GM21367 (cell line): ENCODE results near the gene TRAF1.
A peak's percentile ranks its signal among the peaks of the same experiment; 100 is the strongest.

Source experiments
- ATAC-seq: cut with Tn5 transposase; IDR thresholded peaks from one replicate; pipeline ENCODE4 v1.9.1; 2021; ENCODE audit not compliant: unreplicated experiment

Gene TRAF1

DNA sequence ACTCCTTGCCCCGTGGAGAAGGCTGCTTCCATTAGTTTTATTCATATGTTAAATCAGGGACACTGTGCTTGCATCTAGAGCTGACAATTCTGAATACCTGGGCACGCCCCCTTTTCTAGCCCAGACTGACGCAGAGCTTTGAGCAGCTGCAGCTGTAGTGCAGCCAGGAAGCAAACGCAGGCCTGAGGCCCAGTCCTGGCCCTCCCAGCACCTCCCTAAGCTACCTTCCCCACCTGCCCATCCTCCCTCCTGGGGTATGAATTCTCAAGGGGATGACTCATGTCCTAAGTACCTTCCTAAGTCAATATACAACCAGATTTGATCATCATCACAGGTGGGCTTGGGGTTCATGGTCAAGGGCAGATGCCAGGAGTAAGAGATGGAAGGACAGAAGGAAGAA is 53.1 kb downstream of the TRAF1 start:
- ATAC-seq, result no peak

DNA sequence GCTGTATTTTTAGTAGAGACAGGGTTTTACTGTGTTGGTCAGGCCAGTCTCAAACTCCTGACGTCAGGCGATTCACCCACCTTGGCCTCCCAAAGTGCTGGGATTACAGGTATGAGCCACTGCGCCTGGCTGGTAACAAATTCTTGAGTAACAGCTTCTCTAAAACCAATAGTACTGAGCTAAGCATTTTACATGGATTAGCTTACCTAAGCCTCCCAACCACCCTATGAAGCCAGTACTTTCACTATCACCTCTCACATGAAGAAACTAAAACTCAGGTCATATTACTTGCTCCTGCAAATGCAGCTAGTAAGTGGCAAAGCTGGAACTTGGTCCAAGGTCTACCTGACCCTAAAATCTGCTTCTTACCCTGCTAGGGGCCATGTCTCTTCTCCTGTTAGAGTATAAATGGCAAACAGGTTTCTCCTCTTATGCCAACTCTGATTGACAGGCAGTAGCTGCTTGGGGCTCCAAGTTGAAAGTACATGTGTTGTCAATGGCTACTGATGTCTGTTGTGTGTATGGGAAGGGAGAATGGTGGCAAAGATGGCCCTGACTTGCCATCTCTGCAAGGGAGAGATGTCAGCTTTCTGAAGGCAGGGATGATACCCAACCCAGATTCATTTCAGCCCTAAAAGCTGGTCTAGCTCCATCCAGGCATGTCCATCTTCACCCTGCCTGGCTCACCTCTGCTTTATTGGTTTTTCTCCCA is 53.6 kb downstream of the TRAF1 start:
- no peak for ATAC-seq

DNA sequence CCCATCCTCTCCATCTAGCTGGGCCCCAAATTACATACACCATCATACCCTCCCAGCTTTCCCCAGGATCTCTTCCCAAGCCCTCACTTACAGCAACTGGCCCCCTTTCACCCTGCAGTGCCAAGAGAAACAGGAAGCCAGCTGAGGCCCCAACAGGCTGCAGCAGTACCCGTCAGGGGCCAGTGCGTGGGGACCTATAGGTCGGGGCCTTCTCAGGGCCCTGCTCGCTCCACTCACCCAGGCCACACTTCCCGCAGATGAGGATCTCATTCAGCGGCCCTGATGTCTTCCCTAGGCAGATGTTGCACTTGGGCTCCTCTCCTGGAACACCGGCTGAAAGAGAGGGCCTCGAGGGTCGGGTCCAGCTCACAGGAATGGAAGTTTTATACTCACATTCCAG is 56.4 kb downstream of the TRAF1 start:
- no peak for ATAC-seq

DNA sequence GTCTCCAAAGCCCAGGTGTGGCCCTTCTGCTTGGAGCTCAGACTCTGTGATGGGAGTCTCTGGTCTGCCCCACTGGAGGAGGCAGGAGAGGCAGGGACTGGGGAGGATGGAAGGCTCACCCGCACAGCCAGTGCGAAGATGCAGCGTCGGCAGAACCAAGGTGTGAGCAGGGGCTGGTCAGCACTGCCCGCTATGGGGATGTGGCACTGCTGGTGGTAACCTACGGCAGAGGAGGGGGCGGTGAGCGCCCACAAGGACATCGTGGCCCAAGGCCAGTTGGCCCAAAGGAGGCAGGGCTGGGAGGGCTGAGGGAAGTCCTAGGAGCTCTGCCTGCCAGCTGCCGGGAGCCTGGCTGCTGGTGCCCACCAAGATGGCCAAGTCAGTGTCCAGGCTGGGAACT is 56.9 kb downstream of the TRAF1 start:
- no peak for ATAC-seq

DNA sequence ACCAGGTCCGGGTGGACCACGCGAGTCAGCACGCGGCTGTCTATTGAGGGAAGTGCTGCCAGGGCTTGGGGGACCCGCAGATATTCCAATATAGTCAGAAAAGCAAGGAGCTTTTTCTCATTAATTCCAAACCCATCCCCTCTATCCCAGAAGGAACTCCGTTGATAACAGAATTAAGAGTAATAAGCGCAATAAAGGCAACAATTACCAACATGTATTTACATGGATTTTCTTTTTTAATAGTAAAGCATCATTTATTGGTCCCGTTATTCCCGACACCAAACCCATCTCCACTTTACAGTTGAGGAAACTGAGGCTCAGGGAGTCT is 57.3 kb downstream of the TRAF1 start:
- ATAC-seq, result no peak

DNA sequence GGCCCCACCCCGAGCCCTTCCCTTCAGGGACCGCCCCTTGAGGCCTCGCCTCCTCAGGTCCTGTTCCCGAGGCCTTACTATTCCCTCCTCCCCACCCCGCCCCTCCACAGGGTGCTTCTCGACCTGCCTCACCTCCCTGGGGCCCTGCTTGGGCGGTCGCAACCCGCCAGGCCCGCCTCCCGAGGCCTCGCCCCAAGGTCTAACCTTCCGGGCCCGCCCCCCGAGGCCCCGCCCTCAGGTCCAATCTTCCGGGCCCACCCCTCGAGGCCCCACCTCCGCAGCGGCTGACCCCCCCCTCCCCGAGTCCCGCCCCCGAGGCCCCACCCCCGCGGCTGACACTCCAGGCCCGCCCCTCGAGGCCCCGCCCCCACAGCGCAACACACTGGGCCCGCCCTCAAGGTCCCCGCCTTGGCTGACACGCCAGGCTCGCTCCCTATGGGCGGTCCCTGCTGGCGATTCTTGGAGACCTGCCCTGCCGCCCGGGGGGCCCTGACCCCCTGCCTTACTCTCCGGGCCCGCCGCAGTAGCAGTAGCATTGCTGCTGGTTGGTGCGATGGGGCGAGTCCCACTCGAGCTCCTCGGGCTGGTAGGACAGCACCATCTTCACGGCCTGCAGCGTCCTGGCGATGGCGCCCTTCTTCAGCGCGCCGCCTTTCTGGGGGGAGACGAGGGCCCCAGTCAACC is 57.8 kb downstream of the TRAF1 start:
- peak; percentile 78 for ATAC-seq

DNA sequence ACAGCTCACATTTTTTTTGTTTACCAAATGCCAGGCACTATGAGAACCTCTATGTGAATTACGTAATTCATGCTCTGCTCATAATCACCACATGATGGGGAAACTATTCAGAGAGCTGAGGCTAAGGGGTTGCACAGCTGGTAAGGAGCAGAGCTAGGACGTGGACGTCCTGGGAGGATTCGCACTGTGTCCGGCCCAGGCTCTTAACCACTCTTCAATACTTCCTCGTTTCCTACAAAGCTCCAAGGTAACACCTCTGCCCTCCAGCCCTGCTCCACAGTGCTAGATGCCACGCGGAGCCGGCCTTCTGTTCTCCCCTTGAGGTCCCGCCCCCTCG is 58.3 kb downstream of the TRAF1 start:
- no peak for ATAC-seq

DNA sequence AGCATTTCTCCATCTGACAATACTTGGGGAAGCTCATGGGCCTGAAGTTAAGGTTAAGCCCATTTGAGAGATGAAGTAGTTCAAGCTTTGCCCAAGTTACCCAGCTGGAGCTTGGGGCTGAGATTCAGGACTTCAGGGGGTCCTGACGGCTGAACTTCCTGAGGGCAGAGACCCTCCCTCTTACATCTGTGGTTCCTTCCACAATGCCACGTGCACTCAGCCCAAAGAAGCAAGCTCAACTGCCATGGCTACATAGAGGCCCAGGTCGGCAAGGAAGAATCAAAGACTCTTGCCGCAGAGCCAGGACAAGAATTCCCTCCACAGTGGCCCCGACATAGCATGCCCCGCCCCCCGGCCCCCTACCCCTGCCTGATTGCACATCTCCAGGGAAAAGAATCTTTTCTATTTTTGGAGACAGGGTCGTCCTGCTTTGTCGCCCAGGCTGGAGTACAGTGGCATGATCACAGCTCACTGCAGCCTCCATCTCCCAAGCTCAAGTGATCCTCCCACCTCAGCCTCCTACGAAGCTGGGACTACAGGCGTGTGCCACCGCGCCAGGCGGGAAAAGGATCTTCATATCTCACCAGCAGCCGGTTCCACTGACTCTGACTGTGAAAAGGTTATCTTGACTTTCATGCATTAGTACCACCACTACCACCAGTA is 58.8 kb downstream of the TRAF1 start:
- ATAC-seq, result no peak

DNA sequence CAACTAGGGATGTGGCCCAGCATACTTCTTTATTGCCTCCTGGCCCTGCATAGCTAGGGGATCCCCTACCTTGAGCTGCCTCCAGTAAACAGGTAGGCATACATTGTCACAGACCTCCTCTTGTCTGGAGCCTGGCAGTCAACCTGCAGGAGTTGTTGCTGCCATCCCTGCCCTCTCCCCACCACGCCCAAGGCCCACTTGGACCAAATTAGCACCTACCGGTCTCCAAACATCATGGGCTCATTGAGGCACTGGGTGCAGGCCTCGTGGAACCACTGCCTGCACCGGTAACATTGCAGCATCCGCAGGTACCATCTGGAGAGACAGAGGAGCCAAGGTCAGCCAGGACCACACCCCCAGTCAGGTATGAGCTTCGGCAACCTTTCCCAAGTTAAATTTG is 59.9 kb downstream of the TRAF1 start:
- ATAC-seq, result no peak

DNA sequence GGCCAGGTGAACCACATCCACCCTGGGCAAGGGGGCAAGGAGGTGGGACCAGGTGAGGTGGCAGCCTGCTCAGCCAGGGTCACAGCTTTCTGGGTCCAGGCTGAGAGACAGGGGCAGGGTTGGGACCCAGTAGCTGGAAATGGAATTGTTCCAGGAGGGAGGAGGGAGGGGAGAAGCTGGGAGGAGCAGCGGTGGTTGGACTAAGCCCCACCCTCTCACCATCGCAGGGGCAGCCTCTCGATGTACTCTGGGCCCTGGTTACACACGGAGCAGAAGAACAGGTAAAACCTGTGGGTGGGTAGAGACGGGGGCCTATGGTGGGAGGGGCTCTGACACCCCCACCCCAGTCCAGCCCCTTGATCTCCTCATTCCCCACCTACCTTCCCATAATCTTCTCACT is 60.8 kb downstream of the TRAF1 start:
- no peak for ATAC-seq

DNA sequence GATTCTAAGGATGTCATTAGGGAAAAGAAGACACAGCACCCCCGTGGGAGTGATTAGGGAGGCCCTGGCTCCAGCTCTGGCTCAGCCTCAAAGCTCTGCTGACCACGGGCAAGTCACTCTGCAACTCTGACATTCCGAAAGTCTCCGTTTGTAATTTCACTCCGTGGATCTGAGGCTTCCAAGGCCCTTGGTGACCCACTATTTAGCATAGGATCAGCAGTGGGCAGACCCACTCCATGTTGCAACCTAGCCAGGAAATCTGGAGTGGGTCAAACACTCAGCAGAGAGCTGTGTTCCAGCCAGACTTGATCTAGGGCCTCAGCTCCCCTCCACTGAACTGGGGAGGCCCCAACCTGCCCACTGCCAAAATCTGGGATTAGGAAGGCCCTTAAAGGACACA is 61.4 kb downstream of the TRAF1 start:
- no peak for ATAC-seq

DNA sequence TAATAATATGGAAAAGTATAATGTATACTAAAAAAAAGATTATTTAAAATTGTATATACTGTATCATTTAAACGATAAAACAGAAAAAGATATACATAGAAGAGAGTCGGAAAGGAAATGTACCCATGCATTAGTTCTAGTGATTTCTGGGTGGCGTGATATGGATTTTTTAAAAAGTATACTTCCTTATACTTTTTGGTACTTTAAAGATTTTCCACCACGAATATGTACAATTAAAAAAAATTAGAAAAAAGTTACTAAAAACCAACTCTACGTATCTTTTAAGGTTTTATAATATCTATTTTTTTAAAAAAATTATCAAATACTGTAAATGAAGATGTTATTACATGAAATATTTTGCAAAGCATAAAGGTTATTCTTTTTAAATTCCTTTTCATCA is 61.9 kb downstream of the TRAF1 start:
- no peak for ATAC-seq

DNA sequence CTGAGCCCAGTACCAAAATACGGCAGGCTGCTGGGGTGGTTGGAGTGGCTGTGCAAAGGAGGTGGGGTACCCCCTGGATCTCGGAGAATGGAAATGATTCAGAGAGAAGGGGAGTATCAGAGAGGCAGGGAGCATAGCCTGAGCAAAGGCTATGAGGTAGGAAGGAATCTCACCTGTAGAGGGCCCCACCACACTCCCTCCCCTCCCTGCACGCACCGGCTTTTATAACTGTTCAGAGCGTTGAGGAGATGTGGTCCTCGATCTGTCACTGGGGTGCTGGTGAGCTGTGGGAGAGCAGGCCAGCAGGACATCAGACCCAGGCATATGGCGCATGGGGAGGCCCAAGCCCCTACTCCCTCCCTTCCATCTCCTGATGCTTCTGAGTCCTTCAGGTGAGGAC is 62.8 kb downstream of the TRAF1 start:
- ATAC-seq, result no peak

DNA sequence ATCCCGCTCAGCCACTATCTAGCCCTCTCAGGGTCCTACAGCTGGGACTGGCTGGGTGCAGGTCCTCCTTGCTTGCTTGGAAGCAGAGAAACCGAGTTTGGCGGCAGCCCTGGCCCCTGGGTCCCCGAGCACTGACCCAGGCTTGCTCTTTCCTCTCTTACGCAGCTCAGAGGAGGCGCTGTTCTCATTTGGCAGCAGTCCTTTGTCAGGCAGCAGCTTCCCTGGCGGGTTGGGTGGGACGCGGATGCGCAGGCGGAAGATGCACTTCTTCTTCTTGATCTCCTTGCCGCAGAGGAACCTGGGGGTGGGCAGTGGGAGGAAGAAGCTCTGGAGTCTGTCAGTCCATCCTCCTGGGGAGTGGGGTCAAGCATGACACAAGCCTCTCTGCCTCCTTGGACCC is 64.1 kb downstream of the TRAF1 start:
- ATAC-seq, result no peak

DNA sequence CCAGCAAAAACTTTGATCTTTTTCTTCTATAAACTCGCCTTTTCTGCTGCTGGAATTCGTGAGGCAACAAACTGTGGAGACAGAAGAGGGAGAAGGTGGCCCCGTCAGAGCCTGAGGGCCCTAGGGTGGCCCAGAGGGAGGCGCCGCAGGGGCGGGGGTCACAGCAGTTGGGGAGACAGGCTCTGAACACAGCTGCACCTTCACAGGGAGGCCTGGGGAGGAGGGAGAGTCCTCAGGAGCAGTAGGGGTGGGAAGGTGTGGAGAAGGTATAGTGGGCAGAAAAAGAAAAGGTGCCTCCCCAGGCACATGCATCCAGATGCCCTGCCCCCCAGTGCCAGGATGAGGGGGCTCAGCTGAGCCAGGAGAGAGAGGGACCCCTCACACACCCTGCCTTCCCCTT is 64.7 kb downstream of the TRAF1 start:
- no peak for ATAC-seq

DNA sequence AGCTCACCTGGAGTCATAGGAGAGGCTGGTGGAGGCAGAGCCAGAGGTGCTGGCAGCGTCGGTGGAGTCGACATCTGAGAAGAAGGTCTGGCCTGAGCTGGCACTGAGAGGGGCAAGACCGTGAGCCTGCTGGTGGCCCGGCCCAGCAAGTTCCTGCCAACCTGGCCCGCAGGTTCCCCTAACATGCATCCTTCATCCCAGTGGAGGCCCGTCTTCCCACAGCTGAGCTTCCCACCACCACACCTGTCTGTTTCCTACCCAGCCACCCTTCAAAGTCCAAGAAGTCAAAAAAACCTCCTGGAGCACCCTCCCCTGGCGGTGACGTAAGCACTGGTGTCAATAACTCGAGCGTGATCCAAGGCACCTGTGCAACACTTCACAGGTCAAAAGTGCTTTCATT is 66.5 kb downstream of the TRAF1 start:
- ATAC-seq, result no peak

DNA sequence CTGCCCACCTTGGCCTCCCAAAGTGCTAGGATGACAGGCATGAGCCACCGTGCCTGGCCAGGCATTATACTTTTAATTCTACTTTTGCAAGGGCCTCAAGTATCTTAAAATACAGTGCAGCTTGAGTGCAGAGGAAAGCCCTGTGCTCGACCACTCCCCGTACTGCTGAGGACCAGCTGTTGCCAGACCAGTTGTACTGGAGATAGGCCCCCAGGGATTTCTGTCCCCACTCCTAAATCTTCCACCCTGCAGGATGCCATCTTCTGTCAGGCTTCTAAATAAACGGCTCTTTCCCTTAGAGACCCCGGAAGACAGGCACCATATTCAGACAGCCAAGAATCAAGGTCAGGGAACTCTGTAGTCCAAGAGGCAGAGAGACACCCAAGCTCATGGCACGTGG is 67.2 kb downstream of the TRAF1 start:
- no peak for ATAC-seq

DNA sequence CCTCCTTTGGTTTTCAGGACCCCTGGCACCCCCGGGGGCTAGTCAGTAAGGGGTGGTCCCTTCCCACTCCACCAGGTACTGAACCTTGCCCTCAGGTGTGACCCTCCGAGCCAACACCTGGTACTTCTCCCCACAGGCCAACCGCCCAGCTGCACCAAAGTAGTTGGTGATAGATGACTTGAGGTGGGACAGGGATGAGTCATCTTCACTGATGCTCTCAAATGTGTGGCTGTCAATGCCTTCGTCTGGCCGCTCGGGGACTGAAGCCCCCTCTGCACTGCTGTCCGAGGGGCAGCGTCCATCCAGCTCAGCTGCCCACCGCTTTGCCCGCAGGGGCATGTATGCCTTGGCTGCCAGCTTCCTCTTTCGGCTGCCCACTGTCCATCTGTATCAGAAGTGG is 68.7 kb downstream of the TRAF1 start:
- no peak for ATAC-seq

DNA sequence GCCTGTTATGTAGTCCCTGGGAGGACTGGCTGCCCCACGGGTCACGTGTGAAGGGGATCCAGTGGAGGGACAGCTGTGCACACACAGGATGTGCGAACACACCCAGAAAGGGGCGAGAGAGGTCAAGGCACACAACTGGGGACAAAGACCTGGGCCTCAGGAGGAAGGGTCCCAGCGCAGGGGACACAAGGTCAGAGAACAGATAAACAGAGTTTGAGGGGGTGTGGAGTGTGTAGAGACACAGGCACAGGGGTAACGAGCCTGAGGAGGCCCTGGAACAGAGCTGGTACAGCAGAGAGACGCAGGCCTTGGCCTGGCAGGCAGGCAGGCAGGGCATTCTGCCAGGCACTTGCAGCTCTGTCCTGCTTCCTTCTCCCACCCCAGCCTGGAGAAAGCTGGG is 69.1 kb downstream of the TRAF1 start:
- no peak for ATAC-seq

DNA sequence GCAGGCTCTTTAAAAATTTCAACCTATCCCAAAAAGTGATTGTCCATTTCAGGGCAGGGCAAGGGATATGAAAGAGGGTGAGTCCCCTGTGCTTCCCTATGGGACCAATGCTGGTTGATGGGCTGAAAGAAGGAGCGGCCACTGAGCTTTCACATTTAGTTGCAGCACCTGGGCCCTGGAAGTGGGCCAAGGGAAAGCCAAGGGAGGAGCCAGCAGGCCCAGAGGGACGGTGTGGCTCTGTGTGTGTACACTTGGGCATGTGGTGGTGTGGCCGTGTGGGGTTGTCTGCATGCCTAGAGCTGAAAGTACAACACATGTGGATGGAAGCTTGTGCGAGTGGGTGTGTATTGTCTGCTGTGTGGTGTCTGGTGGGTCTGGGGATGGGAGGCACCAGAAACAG is 69.9 kb downstream of the TRAF1 start:
- no peak for ATAC-seq

DNA sequence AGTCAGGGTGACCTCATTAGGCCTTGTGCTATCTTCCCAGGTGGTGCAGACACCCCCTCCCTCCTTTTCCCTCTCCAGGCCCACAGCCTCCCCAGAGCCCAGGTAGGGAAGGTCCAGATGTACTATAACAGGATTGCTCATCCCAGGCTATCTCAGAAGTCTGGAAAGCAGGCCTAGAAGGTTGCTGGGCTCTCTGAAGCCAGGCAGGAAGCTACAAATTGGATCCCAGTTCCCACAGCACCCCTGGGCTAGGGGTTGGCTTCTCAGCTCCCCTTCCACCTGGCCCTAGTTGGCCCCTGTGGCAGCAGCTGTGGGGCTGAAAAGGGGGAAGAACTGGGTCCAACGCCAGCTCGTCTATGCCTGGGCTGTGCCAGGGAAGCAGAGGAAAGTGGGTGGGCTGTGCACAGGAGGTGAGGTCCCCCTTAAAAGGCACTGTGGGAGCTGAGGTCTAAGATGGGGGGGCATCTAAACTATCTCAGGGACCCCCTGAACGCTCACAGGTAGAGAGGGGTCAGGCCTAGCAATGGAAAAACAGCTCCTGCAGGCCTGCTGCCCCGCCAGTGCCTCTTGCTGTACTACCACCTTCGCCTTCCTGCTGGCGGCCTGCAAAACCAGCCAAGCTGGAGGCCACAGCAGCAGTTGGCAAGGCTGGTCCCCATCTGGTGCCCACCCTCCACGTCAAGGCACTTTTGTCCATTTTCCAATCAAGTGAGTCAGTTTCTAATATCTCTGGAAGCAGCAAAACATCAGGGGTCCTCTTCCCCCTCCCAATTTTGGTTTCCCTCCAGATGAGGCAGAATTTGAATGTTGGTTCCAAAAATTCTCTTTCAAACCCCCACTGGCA is 70.5 kb downstream of the TRAF1 start:
- no peak for ATAC-seq
